LHCN-M2 (cell line): Measurements from ENCODE around the gene ZNF586. TPM values are rescaled to one million over a fixed set of nuclear protein-coding genes. Genes with fewer than 3 reads are reported as not detected.
"Not testable (repeated sequence)": the region's sequence is repeated elsewhere in the genome, so short reads cannot be mapped to it uniquely, and the experiment has no call there.

Source experiments
- DNase-seq: peaks from one replicate; pipeline ENCODE4 v3.0.0-alpha.2; 2012; ENCODE audit warnings: low read depth
- polyA plus RNA-seq: library from polyadenylated mRNA; unstranded; fragments of >200 nt; gene quantifications from one replicate; pipeline ENCODE4 v1.2.1, GENCODE V29; 2012; ENCODE audit warnings: missing spikeins
- total RNA-seq: library from RNA; depleted of rRNA; stranded (reverse); fragments of >200 nt; gene quantifications from 2 replicates; pipeline ENCODE4 v1.2.3, GENCODE V29; 2014; rRNA removed

The ZNF586 gene
- 9.6 and 12.2 TPM in 2 replicates for total RNA-seq
- 4.2 TPM for polyA plus RNA-seq

DNA sequence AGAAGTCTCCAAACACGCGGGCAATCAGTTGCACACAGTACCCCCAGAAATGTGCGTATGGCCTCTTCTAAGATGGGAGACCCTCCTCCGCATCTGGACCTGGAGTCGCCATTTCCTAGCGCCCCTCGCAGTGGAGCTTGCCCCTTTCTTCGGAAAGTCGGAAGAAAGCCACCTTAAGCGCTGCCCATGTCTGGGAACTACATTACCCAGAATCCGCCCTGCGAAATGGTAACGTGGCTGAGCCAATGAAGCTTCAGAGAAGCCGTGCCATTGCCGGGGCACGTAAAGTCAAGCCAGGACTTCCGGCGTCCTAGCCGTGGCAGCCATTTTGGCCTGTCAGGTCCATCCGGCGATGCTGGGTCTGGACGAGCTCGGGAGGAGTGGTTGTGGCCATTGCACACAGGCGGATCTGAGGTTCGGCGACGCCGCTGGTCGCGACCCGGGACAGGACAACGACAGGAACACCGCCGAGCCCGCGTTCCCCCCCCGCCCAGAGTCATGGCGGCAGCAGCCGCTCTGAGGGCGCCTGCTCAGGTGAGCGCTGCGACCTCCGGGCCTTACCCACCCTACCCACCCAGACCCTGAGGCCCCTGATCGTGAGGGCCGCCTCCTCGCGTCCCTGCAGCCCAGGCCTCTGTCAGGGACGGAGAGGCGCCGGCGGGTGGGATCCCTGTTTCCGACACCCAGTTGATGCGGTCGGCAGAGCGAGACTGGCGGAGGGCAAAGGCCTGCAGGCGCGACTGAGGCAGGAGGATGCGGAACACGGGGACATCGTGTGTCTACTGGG lies at the start of gene ZNF586:
TSS of gene ZNF586 (plus strand) at position 332 of the 787 bp plus-strand sequence. CDS start at position 499, 167 bp downstream.
- DNase-seq, result peak; percentile 90

DNA sequence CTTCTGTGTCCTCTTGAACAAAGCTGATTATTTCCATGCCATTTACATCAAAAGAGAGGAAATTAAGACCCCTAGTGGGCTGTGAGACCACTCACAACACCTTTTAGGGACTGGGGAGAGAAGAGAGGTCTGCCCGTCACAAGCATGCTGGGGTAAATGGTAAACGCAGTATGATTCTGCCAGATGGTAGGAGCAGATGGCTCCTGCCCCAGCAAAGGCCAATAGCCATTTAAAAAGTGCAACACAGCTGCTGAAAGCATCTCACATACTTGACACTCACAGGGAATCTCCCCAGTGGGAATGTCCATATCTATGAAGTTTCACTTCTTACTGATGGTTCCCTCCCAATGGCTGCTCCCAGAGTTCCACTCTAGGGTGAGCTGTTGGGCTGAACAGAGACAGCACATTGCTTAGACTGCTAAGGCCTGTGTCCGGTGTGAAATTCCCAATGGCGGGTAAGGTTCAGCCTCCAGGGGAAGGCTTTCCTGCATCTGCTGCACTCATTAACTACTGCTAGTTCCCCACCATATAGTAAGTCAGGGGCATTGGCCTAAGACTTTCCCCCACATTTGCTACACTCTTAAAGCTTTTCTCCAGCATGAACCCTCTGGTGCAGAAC lies 49.5 kb upstream of the ZNF586 start:
- DNase-seq, result no peak

GRCh38 chr19:57720878-57721277 lies 48.6 kb upstream of the ZNF586 start:
- no peak for DNase-seq

DNA sequence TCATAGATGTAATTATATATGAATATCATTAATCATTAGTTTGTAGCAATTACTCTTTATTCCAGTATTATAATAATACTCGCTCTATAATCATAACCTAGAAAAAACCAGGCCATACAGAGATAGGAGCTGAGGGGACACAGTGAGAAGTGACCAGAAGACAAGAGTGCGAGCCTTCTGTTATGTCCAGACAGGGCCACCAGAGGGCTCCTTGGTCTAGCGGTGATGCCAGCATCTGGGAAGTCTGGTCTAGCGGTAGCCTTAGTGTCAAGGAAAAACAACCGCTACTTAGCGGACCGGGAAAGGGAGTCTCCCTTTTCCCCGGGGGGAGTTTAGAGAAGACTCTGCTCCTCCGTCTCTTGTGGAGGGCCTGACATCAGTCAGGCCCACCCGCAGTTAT lies 31.2 kb upstream of the ZNF586 start:
- not testable (repeated sequence) for DNase-seq

- not testable (repeated sequence) for DNase-seq
These were observed 30.7 kb upstream of the ZNF586 start for GRCh38 chr19:57738770-57739169.

- peak; percentile 91 for DNase-seq
These were observed 22.6 kb upstream of the ZNF586 start, which contains the start of gene ZNF776 for GRCh38 chr19:57746580-57747471. Gene ZNF776, plus strand, starts transcription at chr19:57746815. Its CDS starts 244 bp downstream, at chr19:57747059.

DNA sequence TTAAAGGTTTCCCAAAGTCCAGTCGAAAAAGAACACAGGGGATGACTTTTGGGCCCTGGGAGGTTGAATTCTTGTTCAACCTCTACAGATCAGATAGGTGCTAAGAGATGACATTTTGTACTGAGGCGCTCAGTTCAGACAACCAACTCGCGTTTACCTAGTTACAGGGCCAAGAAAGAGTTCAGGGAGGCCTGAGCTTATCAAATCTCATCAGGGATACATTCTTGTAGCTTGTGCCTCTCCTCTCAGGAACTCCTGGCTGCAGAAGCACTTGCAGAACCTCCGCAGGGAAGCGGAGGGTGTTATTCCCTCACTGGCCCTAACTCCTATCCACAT lies 22.0 kb upstream of the ZNF586 start:
- DNase-seq, result no peak

- no peak for DNase-seq
These were observed 21.4 kb upstream of the ZNF586 start for GRCh38 chr19:57748029-57748428.

- DNase-seq, result no peak
These were observed 15.3 kb upstream of the ZNF586 start for GRCh38 chr19:57754091-57754673.

- no peak for DNase-seq
These were observed 14.4 kb upstream of the ZNF586 start for GRCh38 chr19:57755031-57755430.

- no peak for DNase-seq
These were observed 11.5 kb upstream of the ZNF586 start for GRCh38 chr19:57757941-57758340.

DNA sequence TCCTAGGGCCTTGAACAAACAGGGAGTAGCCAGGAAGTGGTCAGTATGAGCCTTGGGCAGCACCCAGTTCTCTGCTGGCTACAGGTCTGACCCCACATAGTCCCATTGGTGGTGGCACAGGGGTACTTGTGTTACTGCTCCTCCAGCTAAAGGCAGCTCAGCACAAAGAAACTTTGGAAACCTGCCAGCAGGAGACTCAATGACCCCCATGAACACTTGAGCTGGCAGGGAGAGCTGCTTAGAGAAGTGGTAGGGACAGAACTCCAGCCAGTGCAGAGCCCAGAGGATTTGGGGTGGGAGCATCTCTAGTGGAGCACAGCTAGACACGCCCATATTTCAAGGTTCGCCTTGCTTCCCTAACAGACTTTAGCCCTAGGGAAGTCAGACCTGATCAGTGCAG lies 10.4 kb upstream of the ZNF586 start:
- no peak for DNase-seq

GRCh38 chr19:57771417-57771816 lies 1.9 kb downstream of the ZNF586 start:
- DNase-seq, result no peak

- DNase-seq, result no peak
These were observed 4.0 kb downstream of the ZNF586 start for GRCh38 chr19:57773488-57773887.

GRCh38 chr19:57776764-57777296 lies 7.4 kb downstream of the ZNF586 start:
- DNase-seq, result no peak

GRCh38 chr19:57778336-57778735 lies 8.9 kb downstream of the ZNF586 start:
- no peak for DNase-seq

DNA sequence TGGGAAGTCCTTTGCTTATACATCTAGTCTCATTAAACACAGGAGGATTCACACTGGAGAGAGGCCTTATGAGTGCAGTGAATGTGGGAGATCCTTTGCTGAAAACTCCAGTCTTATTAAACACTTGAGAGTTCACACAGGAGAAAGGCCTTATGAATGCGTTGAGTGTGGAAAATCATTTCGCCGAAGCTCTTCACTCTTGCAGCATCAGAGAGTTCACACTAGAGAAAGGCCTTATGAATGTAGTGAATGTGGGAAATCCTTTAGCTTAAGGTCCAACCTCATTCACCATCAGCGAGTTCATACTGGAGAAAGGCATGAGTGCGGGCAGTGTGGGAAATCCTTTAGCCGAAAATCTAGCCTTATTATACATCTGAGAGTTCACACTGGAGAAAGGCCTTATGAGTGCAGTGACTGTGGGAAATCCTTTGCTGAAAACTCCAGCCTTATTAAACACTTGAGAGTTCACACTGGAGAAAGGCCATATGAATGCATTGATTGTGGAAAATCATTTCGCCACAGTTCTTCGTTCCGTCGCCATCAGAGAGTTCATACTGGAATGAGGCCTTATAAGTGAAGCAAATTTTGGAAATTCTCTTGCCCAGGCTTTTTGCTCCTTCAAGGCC lies 9.9 kb downstream of the ZNF586 start:
- no peak for DNase-seq

- no peak for DNase-seq
These were observed 16.8 kb downstream of the ZNF586 start for GRCh38 chr19:57786286-57786685.

DNA sequence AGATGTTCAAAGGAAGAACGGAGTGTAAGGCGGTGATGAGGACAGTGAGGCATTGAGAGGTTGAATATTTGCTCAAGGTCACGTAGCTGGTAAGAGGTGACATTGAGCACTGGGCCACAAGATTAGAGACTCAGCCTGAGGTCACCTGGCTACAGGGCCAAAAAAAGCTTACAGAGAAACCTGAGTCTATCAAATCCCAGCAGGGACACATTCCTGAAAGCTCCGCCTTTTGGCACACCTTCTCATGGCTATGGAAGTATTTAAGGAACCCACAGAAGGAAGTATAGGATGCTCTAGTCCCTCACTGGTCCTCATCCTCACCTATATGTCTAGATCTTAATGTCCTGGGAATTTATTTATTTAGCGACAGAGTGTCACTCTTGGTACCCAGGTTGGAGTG lies 17.4 kb downstream of the ZNF586 start:
- DNase-seq, result no peak

GRCh38 chr19:57788114-57788692 lies 18.7 kb downstream of the ZNF586 start:
- DNase-seq, result no peak

GRCh38 chr19:57789288-57789687 lies 19.8 kb downstream of the ZNF586 start:
- no peak for DNase-seq
